ENCODE results near the gene HCFC1R1.
A peak's percentile ranks its signal among the peaks of the same experiment; 100 is the strongest.

Gene HCFC1R1

DNA sequence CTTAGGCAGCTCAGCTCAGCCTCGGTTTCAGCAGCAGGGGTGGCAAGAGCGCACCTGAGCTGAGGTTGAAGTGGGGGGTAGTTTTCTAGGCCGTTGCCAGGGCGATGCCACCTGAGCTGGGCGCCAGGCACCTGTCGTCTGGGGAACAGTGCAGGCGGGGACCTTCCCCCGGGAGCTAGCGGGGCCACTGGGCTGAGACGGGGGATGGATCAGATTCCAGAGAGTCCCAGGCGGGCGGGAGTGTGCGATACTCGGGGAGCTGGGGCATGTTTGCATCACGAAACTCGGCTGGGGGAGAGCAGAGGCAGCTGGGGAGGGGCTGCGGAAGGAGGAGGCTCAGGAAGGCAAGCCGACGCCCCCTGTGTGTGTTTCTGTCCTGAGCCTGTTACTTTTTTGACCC, 11.5 kb downstream of the HCFC1R1 start:
- Histone ChIP-seq H3K36me3 (ENCODE audit: control insufficient read depth in 5 of 5, insufficient read depth in 5 of 5, low read length in 5 of 5) (no peaks in the 10 kb centered on the region), H3K9ac (ENCODE audit: low read length in 5 of 5) (no peak overlapping the region), H3K4me3 (ENCODE audit: low read depth in 1 of 5, low read length in 5 of 5) (no peak overlapping the region), H3K27ac (ENCODE audit: low read depth, low read length) (no peak overlapping the region), H3K27me3 (ENCODE audit: control insufficient read depth in 5 of 5, insufficient read depth in 4 of 5, low read length in 5 of 5) (peaks cover 43 to 72% (median 54%) of the 10 kb centered on the region in 5 donors), H3K4me1 (ENCODE audit: control insufficient read depth in 5 of 5, insufficient read depth in 5 of 5, low read length in 5 of 5) (peaks cover 0 to 16% (median 14%) of the 10 kb centered on the region in 5 donors), H3K9me3 (ENCODE audit: control insufficient read depth in 5 of 5, low read length in 5 of 5) (no peaks in the 10 kb centered on the region)

DNA sequence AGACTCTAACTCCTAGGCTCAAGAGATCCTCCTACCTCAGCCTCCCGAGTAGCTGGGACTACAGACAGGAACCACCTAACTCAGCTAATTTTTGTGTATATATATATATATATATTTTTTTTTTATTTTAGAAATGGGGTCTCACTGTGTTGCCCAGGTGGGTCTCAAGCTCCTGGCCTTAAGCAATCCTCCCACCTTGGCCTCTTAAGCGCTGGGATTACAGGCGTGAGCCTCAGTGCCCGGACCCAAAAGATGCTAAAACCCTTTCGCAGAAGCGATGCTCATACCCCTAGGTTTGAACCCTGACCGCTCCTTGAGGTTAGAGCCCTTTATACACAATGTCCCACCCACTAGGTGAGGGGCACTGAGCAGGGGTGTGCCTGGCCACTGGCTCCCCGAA, 13.2 kb downstream of the HCFC1R1 start:
- Histone ChIP-seq H3K27ac (ENCODE audit: low read depth, low read length) (no peak overlapping the region), H3K4me3 (ENCODE audit: low read depth in 1 of 5, low read length in 5 of 5) (no peak overlapping the region), H3K36me3 (ENCODE audit: control insufficient read depth in 5 of 5, insufficient read depth in 5 of 5, low read length in 5 of 5) (no peaks in the 10 kb centered on the region), H3K9me3 (ENCODE audit: control insufficient read depth in 5 of 5, low read length in 5 of 5) (no peaks in the 10 kb centered on the region), H3K27me3 (ENCODE audit: control insufficient read depth in 5 of 5, insufficient read depth in 4 of 5, low read length in 5 of 5) (peaks cover 46 to 73% (median 58%) of the 10 kb centered on the region in 5 donors), H3K4me1 (ENCODE audit: control insufficient read depth in 5 of 5, insufficient read depth in 5 of 5, low read length in 5 of 5) (peaks cover 0 to 22% (median 14%) of the 10 kb centered on the region in 5 donors), H3K9ac (ENCODE audit: low read length in 5 of 5) (no peak overlapping the region)

DNA sequence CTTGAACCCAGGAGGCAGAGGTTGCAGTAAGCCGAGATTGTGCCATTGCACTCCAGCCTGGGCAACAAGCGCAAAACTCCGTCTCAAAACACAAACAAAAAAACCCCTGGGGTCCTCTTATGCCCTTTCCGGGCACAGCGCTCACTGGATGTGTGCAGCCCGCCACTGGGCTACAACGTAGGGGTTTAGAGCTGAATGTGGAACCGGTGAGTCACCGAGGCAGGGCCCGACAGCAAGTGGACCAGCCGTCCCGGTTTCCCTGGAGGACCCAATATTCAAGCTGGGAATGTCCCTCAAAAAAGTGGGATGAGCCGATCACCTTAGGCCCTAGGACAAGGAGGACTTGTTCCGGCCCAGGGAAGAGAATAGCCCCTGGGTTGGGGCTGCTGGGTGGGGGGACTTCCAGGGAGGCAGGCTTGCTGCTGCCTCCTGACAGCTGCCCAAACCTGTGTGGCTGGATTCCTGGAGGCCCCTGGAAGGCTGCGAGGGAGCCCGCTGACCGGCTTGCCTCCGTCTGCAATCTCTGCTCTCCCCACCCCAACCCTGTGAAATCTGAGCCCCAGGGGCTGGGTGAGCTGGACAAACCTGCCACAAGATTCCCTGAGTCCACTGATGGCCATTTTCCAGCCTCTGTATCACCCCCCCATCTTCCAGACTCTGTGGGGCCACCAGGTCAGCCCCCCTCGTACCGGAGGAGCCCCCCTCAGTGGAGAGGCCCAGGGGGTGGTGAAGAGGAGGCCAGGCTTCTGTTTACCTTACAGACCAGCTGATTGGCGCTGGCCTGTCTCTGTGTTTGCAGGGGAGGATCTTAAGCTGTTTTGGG, 14.0 kb downstream of the HCFC1R1 start:
- H3K9ac ChIP-seq (ENCODE audit: low read length in 5 of 5) = no peak overlapping the region
- no peak overlapping the region for H3K27ac ChIP-seq (ENCODE audit: low read depth, low read length)
- no peaks in the 10 kb centered on the region for H3K36me3 ChIP-seq (ENCODE audit: control insufficient read depth in 5 of 5, insufficient read depth in 5 of 5, low read length in 5 of 5)
- peaks cover 46 to 71% (median 58%) of the 10 kb centered on the region in 5 donors for H3K27me3 ChIP-seq (ENCODE audit: control insufficient read depth in 5 of 5, insufficient read depth in 4 of 5, low read length in 5 of 5)
- peaks cover 0 to 25% (median 17%) of the 10 kb centered on the region in 5 donors for H3K4me1 ChIP-seq (ENCODE audit: control insufficient read depth in 5 of 5, insufficient read depth in 5 of 5, low read length in 5 of 5)
- no peaks in the 10 kb centered on the region for H3K9me3 ChIP-seq (ENCODE audit: control insufficient read depth in 5 of 5, low read length in 5 of 5)
- no peak overlapping the region for H3K4me3 ChIP-seq (ENCODE audit: low read depth in 1 of 5, low read length in 5 of 5)

DNA sequence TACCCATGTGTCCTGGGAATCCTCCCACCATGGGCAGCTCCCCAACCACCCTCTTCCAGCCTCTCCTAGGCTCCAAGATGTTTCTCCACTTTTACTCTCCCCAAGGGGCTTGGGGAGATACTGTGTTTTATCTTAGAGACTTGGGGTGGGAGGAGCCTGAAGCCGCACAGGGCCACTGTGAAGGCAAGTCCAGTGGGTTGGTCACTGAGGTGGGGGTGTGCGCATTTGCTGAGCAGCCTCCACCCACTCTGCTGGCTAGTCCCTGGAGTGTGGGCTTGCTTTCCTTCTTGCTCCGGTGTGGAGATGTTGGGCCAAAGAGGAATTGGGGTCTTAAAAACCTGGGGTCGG, 15.1 kb downstream of the HCFC1R1 start:
- H3K27ac ChIP-seq (ENCODE audit: low read depth, low read length) = no peak overlapping the region
- peaks cover 41 to 61% (median 51%) of the 10 kb centered on the region in 5 donors for H3K27me3 ChIP-seq (ENCODE audit: control insufficient read depth in 5 of 5, insufficient read depth in 4 of 5, low read length in 5 of 5)
- H3K9ac ChIP-seq (ENCODE audit: low read length in 5 of 5) = peak overlapping the region in 1 of 5 donors; percentile 30
- no peaks in the 10 kb centered on the region for H3K36me3 ChIP-seq (ENCODE audit: control insufficient read depth in 5 of 5, insufficient read depth in 5 of 5, low read length in 5 of 5)
- H3K9me3 ChIP-seq (ENCODE audit: control insufficient read depth in 5 of 5, low read length in 5 of 5) = no peaks in the 10 kb centered on the region
- peak overlapping the region in 1 of 5 donors; percentile 18 for H3K4me3 ChIP-seq (ENCODE audit: low read depth in 1 of 5, low read length in 5 of 5)
- peaks cover 0 to 28% (median 18%) of the 10 kb centered on the region in 5 donors for H3K4me1 ChIP-seq (ENCODE audit: control insufficient read depth in 5 of 5, insufficient read depth in 5 of 5, low read length in 5 of 5)

DNA sequence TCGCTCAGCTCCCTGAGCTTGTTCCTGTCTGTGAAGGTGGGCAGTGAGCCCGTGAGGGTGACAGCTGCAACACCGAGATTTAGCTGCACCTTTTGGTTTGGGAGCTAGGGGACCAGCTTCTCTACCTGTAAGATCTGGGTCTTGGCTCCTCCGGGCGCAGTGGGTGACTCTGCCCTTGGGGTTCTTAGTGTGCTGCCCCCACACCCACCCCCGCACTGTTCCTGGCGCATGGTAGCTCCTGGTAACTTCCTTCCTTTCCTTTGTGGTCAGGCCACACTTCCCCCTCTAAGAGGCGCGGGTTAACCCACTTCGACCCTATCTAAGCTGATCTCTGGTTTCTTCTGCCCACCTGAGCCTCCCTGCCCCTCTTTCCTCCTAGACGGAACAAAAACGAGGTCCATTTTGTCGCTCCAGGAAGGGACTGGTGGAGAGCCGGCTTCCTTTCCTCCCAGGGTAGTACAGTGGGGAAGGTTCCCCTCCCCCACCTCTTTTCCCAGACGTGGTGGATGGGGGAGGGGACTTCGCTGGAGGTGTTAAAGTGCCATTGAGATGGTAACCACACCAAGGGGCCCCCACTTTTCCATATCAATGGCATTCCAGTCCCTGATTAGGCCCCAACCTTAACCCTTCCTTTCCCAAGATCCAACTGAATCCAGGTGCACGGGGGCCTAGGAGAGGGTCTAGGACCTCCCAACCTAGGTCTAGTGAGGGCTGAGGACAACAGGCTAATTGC, 15.6 kb downstream of the HCFC1R1 start:
- Histone ChIP-seq H3K27ac (ENCODE audit: low read depth, low read length) (no peak overlapping the region), H3K27me3 (ENCODE audit: control insufficient read depth in 5 of 5, insufficient read depth in 4 of 5, low read length in 5 of 5) (peaks cover 35 to 55% (median 46%) of the 10 kb centered on the region in 5 donors), H3K4me3 (ENCODE audit: low read depth in 1 of 5, low read length in 5 of 5) (peak overlapping the region in 3 of 5 donors; percentile 17 to 47 (median 18)), H3K36me3 (ENCODE audit: control insufficient read depth in 5 of 5, insufficient read depth in 5 of 5, low read length in 5 of 5) (no peaks in the 10 kb centered on the region), H3K9me3 (ENCODE audit: control insufficient read depth in 5 of 5, low read length in 5 of 5) (no peaks in the 10 kb centered on the region), H3K9ac (ENCODE audit: low read length in 5 of 5) (peak overlapping the region in 1 of 5 donors; percentile 30), H3K4me1 (ENCODE audit: control insufficient read depth in 5 of 5, insufficient read depth in 5 of 5, low read length in 5 of 5) (peaks cover 0 to 31% (median 18%) of the 10 kb centered on the region in 5 donors)

DNA sequence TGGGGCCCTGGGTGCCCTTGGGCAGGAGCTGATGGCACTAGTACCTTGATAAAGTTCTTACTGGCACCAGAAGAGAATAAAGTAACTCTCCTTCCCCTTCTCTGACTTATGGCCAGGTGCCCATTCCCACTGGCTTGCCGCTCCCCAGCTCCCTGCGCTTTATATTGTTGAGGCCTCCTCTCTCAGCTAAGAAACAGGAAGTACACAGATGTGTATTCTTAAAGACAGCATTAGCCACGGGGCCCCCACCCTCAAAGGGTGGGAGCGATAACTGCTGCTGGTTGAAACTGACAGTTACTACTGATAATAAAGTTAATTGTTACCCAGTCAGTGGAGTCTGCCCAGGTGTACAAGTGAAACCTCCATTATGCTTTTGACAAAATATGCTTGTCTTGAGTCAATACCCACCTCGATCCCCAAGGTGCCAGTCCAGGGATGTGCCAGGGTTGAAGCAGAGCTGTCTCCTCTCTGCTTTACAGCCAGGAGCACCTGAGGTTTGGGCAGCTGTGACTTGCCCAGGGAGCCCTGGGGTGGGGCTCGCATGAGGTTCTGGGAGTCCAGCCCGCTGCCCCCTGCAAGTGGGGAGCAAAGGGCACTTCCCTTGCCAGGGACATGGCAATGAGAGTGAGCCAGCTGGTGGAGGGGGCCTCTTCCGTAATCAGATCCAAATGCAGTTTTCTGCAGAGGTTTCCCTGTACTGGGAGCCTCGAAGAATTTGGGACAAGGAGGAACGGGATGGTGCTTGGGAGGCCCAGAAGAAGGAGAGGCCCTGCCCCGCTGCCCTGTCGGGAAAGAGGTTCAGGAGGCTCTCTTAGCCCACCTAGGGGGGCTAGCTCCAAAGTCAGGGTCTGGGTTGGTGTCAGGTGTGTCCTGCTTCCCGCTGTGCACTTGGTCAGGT, 16.4 kb downstream of the HCFC1R1 start:
- no peaks in the 10 kb centered on the region for H3K36me3 ChIP-seq (ENCODE audit: control insufficient read depth in 5 of 5, insufficient read depth in 5 of 5, low read length in 5 of 5)
- no peak overlapping the region for H3K9ac ChIP-seq (ENCODE audit: low read length in 5 of 5)
- H3K4me3 ChIP-seq (ENCODE audit: low read depth in 1 of 5, low read length in 5 of 5) = peak overlapping the region in 2 of 5 donors; percentile 17 to 47
- no peak overlapping the region for H3K27ac ChIP-seq (ENCODE audit: low read depth, low read length)
- peaks cover 31 to 47% (median 39%) of the 10 kb centered on the region in 5 donors for H3K27me3 ChIP-seq (ENCODE audit: control insufficient read depth in 5 of 5, insufficient read depth in 4 of 5, low read length in 5 of 5)
- no peaks in the 10 kb centered on the region for H3K9me3 ChIP-seq (ENCODE audit: control insufficient read depth in 5 of 5, low read length in 5 of 5)
- H3K4me1 ChIP-seq (ENCODE audit: control insufficient read depth in 5 of 5, insufficient read depth in 5 of 5, low read length in 5 of 5) = peaks cover 0 to 31% (median 18%) of the 10 kb centered on the region in 5 donors

DNA sequence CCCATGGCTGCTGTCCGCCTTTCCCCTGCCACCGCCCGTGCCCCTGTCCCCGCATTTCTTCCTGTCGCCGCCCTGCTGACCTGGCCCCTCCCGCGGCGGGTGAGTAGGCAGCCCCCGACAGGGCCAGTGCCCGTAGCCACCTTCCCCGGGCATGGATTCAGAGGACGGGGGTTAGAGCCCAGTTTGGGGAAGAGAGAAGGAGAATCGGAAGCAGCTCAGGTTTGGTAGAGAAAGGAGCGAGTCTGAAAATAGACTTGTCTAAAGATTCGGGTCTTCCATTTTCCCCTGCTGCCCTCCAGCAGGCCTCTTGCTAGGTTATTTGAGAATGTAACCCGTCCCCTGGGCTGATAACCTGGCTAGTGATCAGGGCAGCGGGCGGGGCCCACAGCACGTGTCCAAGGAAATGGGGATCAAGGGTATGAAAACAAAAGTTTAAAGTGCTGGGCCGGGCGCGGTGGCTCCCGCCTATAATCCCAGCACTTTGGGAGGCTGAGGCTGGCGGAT, 18.9 kb downstream of the HCFC1R1 start:
- H3K4me1 ChIP-seq (ENCODE audit: control insufficient read depth in 5 of 5, insufficient read depth in 5 of 5, low read length in 5 of 5) = peaks cover 0 to 31% (median 18%) of the 10 kb centered on the region in 5 donors
- peak overlapping the region; percentile 27 to 62 (median 45) for H3K4me3 ChIP-seq (ENCODE audit: low read depth in 1 of 5, low read length in 5 of 5)
- peak overlapping the region in 1 of 5 donors; percentile 71 for H3K9ac ChIP-seq (ENCODE audit: low read length in 5 of 5)
- H3K27ac ChIP-seq (ENCODE audit: low read depth, low read length) = no peak overlapping the region
- H3K36me3 ChIP-seq (ENCODE audit: control insufficient read depth in 5 of 5, insufficient read depth in 5 of 5, low read length in 5 of 5) = no peaks in the 10 kb centered on the region
- no peaks in the 10 kb centered on the region for H3K9me3 ChIP-seq (ENCODE audit: control insufficient read depth in 5 of 5, low read length in 5 of 5)
- peaks cover 24 to 33% (median 29%) of the 10 kb centered on the region in 5 donors for H3K27me3 ChIP-seq (ENCODE audit: control insufficient read depth in 5 of 5, insufficient read depth in 4 of 5, low read length in 5 of 5)

DNA sequence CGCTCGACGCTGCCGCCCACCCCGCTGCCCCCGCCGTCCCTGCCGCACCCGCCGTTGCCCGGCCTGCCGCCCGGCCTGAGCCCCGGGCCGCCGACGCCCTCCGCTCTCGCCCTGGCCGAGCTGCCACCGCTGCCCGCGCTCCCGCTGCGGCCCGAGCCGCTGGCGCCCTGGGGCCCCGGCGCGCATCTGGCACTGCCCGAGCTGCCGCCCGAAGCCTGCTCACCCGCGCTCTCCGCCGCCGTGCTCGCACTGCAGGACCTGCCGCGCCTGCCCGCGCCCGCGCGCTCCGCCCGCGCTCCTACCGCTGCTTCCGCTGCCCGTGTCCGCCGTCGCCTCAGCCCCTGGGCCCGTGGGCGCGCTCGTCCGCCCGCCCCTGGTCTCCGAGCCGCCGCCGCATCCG, 19.4 kb downstream of the HCFC1R1 start:
- Histone ChIP-seq H3K9me3 (ENCODE audit: control insufficient read depth in 5 of 5, low read length in 5 of 5) (no peaks in the 10 kb centered on the region), H3K36me3 (ENCODE audit: control insufficient read depth in 5 of 5, insufficient read depth in 5 of 5, low read length in 5 of 5) (no peaks in the 10 kb centered on the region), H3K9ac (ENCODE audit: low read length in 5 of 5) (no peak overlapping the region), H3K4me3 (ENCODE audit: low read depth in 1 of 5, low read length in 5 of 5) (no peak overlapping the region), H3K4me1 (ENCODE audit: control insufficient read depth in 5 of 5, insufficient read depth in 5 of 5, low read length in 5 of 5) (peaks cover 0 to 31% (median 18%) of the 10 kb centered on the region in 5 donors), H3K27me3 (ENCODE audit: control insufficient read depth in 5 of 5, insufficient read depth in 4 of 5, low read length in 5 of 5) (peaks cover 20 to 29% (median 25%) of the 10 kb centered on the region in 5 donors), H3K27ac (ENCODE audit: low read depth, low read length) (no peak overlapping the region)

DNA sequence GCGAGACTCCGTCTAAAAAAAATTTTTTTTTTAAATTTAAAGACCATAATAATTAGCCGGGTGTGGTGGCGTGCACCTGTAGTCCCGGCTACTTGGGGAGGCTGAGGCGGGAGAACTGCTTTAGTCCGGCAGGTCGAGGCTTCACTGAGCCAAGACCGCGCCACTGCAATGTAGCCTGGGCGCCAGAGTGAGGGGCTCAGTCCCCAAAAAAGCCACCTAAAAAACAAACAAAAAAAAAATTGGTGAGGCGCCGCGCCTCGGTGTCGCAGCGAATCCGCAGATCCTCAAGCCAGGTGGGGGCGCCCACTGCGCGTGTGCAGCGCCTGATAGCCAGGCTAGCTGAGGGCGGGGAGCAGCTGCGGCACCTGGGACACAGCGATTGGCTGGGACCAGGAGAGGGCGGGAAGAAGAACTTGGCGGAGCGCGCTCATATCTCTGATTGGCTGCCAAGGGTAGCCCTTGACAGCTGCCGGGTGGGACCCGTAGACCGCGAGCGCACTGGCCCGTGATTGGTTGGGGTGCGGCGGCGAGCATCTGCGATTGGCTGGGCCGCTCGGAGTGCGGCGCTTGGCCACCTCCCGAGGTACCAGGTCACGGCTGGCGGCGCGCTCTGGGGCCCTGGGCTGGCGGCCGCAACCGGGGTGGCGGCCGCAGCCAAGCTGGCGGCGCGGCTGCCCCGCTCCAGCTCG, 20.0 kb downstream of the HCFC1R1 start:
- Histone ChIP-seq H3K27me3 (ENCODE audit: control insufficient read depth in 5 of 5, insufficient read depth in 4 of 5, low read length in 5 of 5) (peaks cover 18 to 28% (median 25%) of the 10 kb centered on the region in 5 donors), H3K36me3 (ENCODE audit: control insufficient read depth in 5 of 5, insufficient read depth in 5 of 5, low read length in 5 of 5) (no peaks in the 10 kb centered on the region), H3K9me3 (ENCODE audit: control insufficient read depth in 5 of 5, low read length in 5 of 5) (no peaks in the 10 kb centered on the region), H3K4me3 (ENCODE audit: low read depth in 1 of 5, low read length in 5 of 5) (peak overlapping the region in 1 of 5 donors; percentile 22), H3K9ac (ENCODE audit: low read length in 5 of 5) (no peak overlapping the region), H3K27ac (ENCODE audit: low read depth, low read length) (no peak overlapping the region), H3K4me1 (ENCODE audit: control insufficient read depth in 5 of 5, insufficient read depth in 5 of 5, low read length in 5 of 5) (peaks cover 0 to 31% (median 18%) of the 10 kb centered on the region in 5 donors)

All from subcutaneous abdominal adipose tissue (tissue), 5 donors.